ENCODE results near the gene GLI3.
A peak's percentile ranks its signal among the peaks of the same experiment; 100 is the strongest.

GLI3 gene

GRCh38 chr7:42095791-42096190 is 141.2 kb downstream of the GLI3 start:
- ChIA-PET POLR2A (no interaction called here), CTCF (no interaction called here)
- Histone ChIP-seq H3K9me3 (ENCODE audit: control insufficient read depth, insufficient read depth, low read depth, low read length) (no peaks in the 10 kb centered on the region), H3K27ac (ENCODE audit: extremely low read depth, low read depth, low read length) (no peak overlapping the region), H3K36me3 (ENCODE audit: control insufficient read depth in 2 of 2, insufficient read depth in 1 of 2, low read length in 2 of 2) (peaks cover 0 to 2% of the 10 kb centered on the region in 2 experiments; a peak in 1 of 3 replicates), H3K4me1 (ENCODE audit: control insufficient read depth, insufficient read depth, low read length) (peaks cover 36% of the 10 kb centered on the region), H3K4me3 (ENCODE audit: low read depth, low read length) (no peak overlapping the region)
- TF ChIP-seq ZNF174 (tag by site-specific recombination; IDR thresholded peaks at IDR 0.05) (no peak), ZIC2 (tag by site-specific recombination; IDR thresholded peaks at IDR 0.05) (peak; percentile 79), ZFP3 (tag by site-specific recombination; IDR thresholded peaks at IDR 0.05; ENCODE audit: low read depth) (no peak), ATF2 (tag by site-specific recombination; IDR thresholded peaks at IDR 0.05; ENCODE audit: low read depth) (0 out of 2 replicates have a peak, but pooled peaks have one; percentile 11), ZNF658 (tag by site-specific recombination; IDR thresholded peaks at IDR 0.05) (no peak), ZNF837 (tag by site-specific recombination; IDR thresholded peaks at IDR 0.05) (no peak), ZBTB21 (tag by site-specific recombination; IDR thresholded peaks at IDR 0.05) (no peak), ZNF600 (tag by site-specific recombination; IDR thresholded peaks at IDR 0.05) (0 out of 2 replicates have a peak, but pooled peaks have one; percentile 10), KLF17 (tag by site-specific recombination; IDR thresholded peaks at IDR 0.05) (peak; percentile 92), ZNF394 (tag by site-specific recombination; IDR thresholded peaks at IDR 0.05; ENCODE audit: borderline replicate concordance) (no peak), ZNF324 (tag by site-specific recombination; IDR thresholded peaks at IDR 0.05) (no peak)
- TF ChIP-seq, protein P1, sequence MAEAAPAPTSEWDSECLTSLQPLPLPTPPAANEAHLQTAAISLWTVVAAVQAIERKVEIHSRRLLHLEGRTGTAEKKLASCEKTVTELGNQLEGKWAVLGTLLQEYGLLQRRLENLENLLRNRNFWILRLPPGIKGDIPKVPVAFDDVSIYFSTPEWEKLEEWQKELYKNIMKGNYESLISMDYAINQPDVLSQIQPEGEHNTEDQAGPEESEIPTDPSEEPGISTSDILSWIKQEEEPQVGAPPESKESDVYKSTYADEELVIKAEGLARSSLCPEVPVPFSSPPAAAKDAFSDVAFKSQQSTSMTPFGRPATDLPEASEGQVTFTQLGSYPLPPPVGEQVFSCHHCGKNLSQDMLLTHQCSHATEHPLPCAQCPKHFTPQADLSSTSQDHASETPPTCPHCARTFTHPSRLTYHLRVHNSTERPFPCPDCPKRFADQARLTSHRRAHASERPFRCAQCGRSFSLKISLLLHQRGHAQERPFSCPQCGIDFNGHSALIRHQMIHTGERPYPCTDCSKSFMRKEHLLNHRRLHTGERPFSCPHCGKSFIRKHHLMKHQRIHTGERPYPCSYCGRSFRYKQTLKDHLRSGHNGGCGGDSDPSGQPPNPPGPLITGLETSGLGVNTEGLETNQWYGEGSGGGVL (tag by site-specific recombination; IDR thresholded peaks at IDR 0.05), result peak; percentile 12; the same call in 1 of the 2 replicates

DNA sequence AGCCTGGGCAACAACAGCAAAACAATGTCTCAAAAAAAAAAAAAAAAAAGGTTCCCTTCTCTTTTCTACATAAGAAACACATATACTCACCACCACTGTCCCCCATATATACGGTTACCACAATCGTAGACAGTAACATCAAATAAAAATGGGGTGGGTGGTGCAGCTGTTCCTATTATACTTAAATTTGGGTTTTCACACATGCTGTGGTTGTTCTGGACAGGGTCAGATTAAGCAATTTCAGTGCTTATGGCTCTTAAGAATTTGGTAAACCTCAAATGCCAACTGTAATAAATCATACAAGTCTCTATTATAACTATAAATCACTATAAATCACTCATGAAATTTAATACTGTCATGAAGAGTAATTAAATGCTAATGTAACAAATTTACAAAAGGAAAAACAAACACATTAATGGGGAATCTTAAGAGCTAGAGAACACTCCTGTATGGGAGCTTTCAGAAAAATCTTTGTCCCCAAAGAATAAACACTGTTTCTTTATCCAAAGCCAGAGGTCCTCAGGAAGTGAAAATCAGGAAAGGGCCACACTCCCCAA is 143.6 kb downstream of the GLI3 start:
- ChIA-PET POLR2A (interaction anchor here (0.6 kb wide), 1 partner anchor 11 kb away, joined by 6 read pairs; no protein-coding TSS in a partner anchor), CTCF (no interaction called here)
- Histone ChIP-seq H3K9me3 (ENCODE audit: control insufficient read depth, insufficient read depth, low read depth, low read length) (no peaks in the 10 kb centered on the region), H3K4me3 (ENCODE audit: low read depth, low read length) (no peak overlapping the region), H3K4me1 (ENCODE audit: control insufficient read depth, insufficient read depth, low read length) (peaks cover 38% of the 10 kb centered on the region), H3K36me3 (ENCODE audit: control insufficient read depth in 2 of 2, insufficient read depth in 1 of 2, low read length in 2 of 2) (peaks cover 0 to 2% of the 10 kb centered on the region in 2 experiments; a peak in 1 of 3 replicates), H3K27ac (ENCODE audit: extremely low read depth, low read depth, low read length) (0 out of 2 replicates have a peak overlapping the region, but pooled peaks have one; percentile 10)
- TF ChIP-seq, protein P2, sequence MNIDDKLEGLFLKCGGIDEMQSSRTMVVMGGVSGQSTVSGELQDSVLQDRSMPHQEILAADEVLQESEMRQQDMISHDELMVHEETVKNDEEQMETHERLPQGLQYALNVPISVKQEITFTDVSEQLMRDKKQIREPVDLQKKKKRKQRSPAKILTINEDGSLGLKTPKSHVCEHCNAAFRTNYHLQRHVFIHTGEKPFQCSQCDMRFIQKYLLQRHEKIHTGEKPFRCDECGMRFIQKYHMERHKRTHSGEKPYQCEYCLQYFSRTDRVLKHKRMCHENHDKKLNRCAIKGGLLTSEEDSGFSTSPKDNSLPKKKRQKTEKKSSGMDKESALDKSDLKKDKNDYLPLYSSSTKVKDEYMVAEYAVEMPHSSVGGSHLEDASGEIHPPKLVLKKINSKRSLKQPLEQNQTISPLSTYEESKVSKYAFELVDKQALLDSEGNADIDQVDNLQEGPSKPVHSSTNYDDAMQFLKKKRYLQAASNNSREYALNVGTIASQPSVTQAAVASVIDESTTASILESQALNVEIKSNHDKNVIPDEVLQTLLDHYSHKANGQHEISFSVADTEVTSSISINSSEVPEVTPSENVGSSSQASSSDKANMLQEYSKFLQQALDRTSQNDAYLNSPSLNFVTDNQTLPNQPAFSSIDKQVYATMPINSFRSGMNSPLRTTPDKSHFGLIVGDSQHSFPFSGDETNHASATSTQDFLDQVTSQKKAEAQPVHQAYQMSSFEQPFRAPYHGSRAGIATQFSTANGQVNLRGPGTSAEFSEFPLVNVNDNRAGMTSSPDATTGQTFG (tag by site-specific recombination; IDR thresholded peaks at IDR 0.05; ENCODE audit: borderline replicate concordance), result no peak
- TF ChIP-seq KLF10 (tag by site-specific recombination; IDR thresholded peaks at IDR 0.05) (0 out of 2 replicates have a peak, but pooled peaks have one; percentile 28), OSR2 (tag by site-specific recombination; IDR thresholded peaks at IDR 0.05) (peak; percentile 60), PRDM6 (tag by site-specific recombination; IDR thresholded peaks at IDR 0.05) (peak; percentile 76), IKZF3 (tag by site-specific recombination; IDR thresholded peaks at IDR 0.05) (0 out of 2 replicates have a peak, but pooled peaks have one; percentile 8), ZBTB7A (tag by site-specific recombination; IDR thresholded peaks at IDR 0.05; ENCODE audit: low read depth) (no peak), INSM2 (tag by site-specific recombination; IDR thresholded peaks at IDR 0.05) (0 out of 2 replicates have a peak, but pooled peaks have one; percentile 14), FEZF1 (tag by site-specific recombination; IDR thresholded peaks at IDR 0.05) (0 out of 2 replicates have a peak, but pooled peaks have one; percentile 36)
- TF ChIP-seq, protein P3, sequence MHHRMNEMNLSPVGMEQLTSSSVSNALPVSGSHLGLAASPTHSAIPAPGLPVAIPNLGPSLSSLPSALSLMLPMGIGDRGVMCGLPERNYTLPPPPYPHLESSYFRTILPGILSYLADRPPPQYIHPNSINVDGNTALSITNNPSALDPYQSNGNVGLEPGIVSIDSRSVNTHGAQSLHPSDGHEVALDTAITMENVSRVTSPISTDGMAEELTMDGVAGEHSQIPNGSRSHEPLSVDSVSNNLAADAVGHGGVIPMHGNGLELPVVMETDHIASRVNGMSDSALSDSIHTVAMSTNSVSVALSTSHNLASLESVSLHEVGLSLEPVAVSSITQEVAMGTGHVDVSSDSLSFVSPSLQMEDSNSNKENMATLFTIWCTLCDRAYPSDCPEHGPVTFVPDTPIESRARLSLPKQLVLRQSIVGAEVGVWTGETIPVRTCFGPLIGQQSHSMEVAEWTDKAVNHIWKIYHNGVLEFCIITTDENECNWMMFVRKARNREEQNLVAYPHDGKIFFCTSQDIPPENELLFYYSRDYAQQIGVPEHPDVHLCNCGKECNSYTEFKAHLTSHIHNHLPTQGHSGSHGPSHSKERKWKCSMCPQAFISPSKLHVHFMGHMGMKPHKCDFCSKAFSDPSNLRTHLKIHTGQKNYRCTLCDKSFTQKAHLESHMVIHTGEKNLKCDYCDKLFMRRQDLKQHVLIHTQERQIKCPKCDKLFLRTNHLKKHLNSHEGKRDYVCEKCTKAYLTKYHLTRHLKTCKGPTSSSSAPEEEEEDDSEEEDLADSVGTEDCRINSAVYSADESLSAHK (tag by site-specific recombination; IDR thresholded peaks at IDR 0.05), result 0 out of 2 replicates have a peak, but pooled peaks have one; percentile 34
